ENCODE measurements around the gene NME2.
"Not testable (repeated sequence)": the region's sequence is repeated elsewhere in the genome, so short reads cannot be mapped to it uniquely, and the experiment has no call there.

NME2 gene

GRCh38 chr17:51120357-51120738 is 45.9 kb upstream of the NME2 start:
- TF ChIP-seq, protein P1, sequence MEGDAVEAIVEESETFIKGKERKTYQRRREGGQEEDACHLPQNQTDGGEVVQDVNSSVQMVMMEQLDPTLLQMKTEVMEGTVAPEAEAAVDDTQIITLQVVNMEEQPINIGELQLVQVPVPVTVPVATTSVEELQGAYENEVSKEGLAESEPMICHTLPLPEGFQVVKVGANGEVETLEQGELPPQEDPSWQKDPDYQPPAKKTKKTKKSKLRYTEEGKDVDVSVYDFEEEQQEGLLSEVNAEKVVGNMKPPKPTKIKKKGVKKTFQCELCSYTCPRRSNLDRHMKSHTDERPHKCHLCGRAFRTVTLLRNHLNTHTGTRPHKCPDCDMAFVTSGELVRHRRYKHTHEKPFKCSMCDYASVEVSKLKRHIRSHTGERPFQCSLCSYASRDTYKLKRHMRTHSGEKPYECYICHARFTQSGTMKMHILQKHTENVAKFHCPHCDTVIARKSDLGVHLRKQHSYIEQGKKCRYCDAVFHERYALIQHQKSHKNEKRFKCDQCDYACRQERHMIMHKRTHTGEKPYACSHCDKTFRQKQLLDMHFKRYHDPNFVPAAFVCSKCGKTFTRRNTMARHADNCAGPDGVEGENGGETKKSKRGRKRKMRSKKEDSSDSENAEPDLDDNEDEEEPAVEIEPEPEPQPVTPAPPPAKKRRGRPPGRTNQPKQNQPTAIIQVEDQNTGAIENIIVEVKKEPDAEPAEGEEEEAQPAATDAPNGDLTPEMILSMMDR (conservative IDR thresholded peaks at IDR 0.05; ENCODE audit: low read depth, low read length) = no peak
- Histone ChIP-seq H3K4me1 (ENCODE audit: low read depth, poor library complexity, severe bottlenecking) (peaks cover 37% of the 10 kb centered on the region), H3K4me2 (peak overlapping the region; percentile 62; the same call in 1 of the 2 replicates), H3K79me2 (ENCODE audit: insufficient read depth, low read depth) (peaks cover 46% of the 10 kb centered on the region), H3K36me3 (ENCODE audit: insufficient read depth) (no peaks in the 10 kb centered on the region), H3K27me3 (ENCODE audit: insufficient read depth, low read depth) (no peaks in the 10 kb centered on the region), H3K4me3 (IDR thresholded peaks at IDR 0.05; ENCODE audit: insufficient read depth, low read depth, low read length) (no peak overlapping the region), H3K27ac (peak overlapping the region; percentile 87), H4K20me1 (ENCODE audit: insufficient read depth) (peaks cover 4% of the 10 kb centered on the region; the same call in 1 of the 2 replicates), H3K9ac (peak overlapping the region; percentile 82), H2AFZ (ENCODE audit: low read depth) (peak overlapping the region; percentile 80)

- Histone ChIP-seq H3K27me3 (ENCODE audit: insufficient read depth, low read depth) (no peaks in the 10 kb centered on the region), H3K9ac (peak within 1 kb of the TSS; percentile 82), H3K4me2 (peak within 1 kb of the TSS; percentile 94), H3K36me3 (ENCODE audit: insufficient read depth) (no peaks in the 10 kb centered on the region), H3K4me3 (IDR thresholded peaks at IDR 0.05; ENCODE audit: insufficient read depth, low read depth, low read length) (no peak within 1 kb of the TSS), H4K20me1 (ENCODE audit: insufficient read depth) (peaks cover 4% of the 10 kb centered on the region; the same call in 1 of the 2 replicates), H3K4me1 (ENCODE audit: low read depth, poor library complexity, severe bottlenecking) (peaks cover 37% of the 10 kb centered on the region), H3K79me2 (ENCODE audit: insufficient read depth, low read depth) (peaks cover 40% of the 10 kb centered on the region), H2AFZ (ENCODE audit: low read depth) (peak within 1 kb of the TSS; percentile 85), H3K27ac (peak within 1 kb of the TSS; percentile 87)
- TF ChIP-seq, protein P1 (conservative IDR thresholded peaks at IDR 0.05; ENCODE audit: low read depth, low read length) = no peak
Measured at GRCh38 chr17:51120739-51121619, 45.2 kb upstream of the NME2 start, which contains the start of gene SPAG9. TSS of gene SPAG9 (minus strand) at chr17:51120868. CDS start at chr17:51120656, 212 bp downstream.

GRCh38 chr17:51121620-51122472 is 44.4 kb upstream of the NME2 start:
- Histone ChIP-seq H3K9ac (peak overlapping the region; percentile 77; the same call in 1 of the 2 replicates), H3K4me1 (ENCODE audit: low read depth, poor library complexity, severe bottlenecking) (peaks cover 30% of the 10 kb centered on the region), H3K36me3 (ENCODE audit: insufficient read depth) (no peaks in the 10 kb centered on the region), H3K4me2 (peak overlapping the region; percentile 94), H3K27ac (peak overlapping the region; percentile 73; the same call in 1 of the 2 replicates), H3K79me2 (ENCODE audit: insufficient read depth, low read depth) (peaks cover 31% of the 10 kb centered on the region), H2AFZ (ENCODE audit: low read depth) (peak overlapping the region; percentile 85), H4K20me1 (ENCODE audit: insufficient read depth) (peaks cover 4% of the 10 kb centered on the region; the same call in 1 of the 2 replicates), H3K27me3 (ENCODE audit: insufficient read depth, low read depth) (no peaks in the 10 kb centered on the region), H3K4me3 (IDR thresholded peaks at IDR 0.05; ENCODE audit: insufficient read depth, low read depth, low read length) (no peak overlapping the region)
- TF ChIP-seq, protein P1 (conservative IDR thresholded peaks at IDR 0.05; ENCODE audit: low read depth, low read length) = no peak

GRCh38 chr17:51122473-51123115 is 43.6 kb upstream of the NME2 start:
- H4K20me1 ChIP-seq (ENCODE audit: insufficient read depth); H3K36me3 ChIP-seq (ENCODE audit: insufficient read depth); H3K27me3 ChIP-seq (ENCODE audit: insufficient read depth, low read depth); H3K4me3 ChIP-seq (IDR thresholded peaks at IDR 0.05; ENCODE audit: insufficient read depth, low read depth, low read length); H3K4me2 ChIP-seq; H3K9ac ChIP-seq; H3K27ac ChIP-seq; H2AFZ ChIP-seq (ENCODE audit: low read depth): not testable (repeated sequence)
- Histone ChIP-seq H3K4me1 (ENCODE audit: low read depth, poor library complexity, severe bottlenecking) (peaks cover 23% of the 10 kb centered on the region), H3K79me2 (ENCODE audit: insufficient read depth, low read depth) (peaks cover 24% of the 10 kb centered on the region)
